GM18505 (cell line): ENCODE measurements around the gene NKAIN1.
A peak's percentile ranks its signal among the peaks of the same experiment; 100 is the strongest.

ENCODE experiments used
- ATAC-seq: cut with Tn5 transposase; IDR thresholded peaks from one replicate; pipeline ENCODE4 v1.9.1; 2021; ENCODE audit not compliant: unreplicated experiment
- POLR2A ChIP-seq: IDR thresholded peaks from 4 replicates; pipeline ENCODE4 v1.6.1; 2011; ENCODE audit warnings: borderline replicate concordance; ENCODE audit not compliant: insufficient read depth, insufficient read length; ENCODE audit errors: extremely low read depth

The NKAIN1 gene

DNA sequence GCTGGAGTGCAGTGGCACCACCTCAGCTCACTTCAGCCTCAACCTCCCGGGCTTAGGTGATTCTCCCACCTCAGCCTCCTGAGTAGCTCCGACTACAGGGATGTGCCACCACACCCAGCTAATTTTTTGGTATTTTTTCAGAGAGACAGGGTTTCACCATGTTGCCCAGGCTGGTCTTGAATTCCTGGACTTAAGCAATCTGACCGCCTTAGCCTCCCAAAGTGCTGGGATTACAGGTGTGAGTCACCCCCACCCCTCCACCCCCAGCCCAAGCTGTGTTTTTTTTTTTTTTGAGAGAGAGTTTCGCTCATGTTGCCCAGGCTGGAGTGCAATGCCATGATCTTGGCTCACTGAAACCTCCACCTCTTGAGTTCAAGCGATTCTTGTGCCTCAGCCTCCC, 75.4 kb downstream of the NKAIN1 start:
- TF ChIP-seq POLR2A = no peak
- ATAC-seq = no peak

DNA sequence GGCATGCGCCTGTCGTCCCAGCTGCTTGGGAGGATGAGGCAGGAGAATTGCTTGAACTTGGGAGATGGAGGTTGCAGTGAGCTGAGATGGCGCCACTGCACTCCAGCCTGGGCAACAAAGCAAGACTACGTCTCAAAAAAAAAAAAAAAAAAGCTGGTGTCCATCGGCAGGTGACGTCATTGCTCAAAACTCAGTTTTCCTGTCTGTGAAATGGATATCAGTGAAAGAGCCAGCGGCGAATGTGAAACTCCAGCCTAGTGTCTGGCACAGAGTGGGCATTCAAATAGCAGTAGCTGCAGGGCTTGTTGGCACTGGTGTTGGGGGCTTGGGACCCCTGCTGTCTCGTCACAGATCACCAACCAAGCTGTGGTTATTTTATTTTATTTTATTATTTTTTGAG, 75.8 kb downstream of the NKAIN1 start:
- no peak for ATAC-seq
- no peak for TF ChIP-seq POLR2A

DNA sequence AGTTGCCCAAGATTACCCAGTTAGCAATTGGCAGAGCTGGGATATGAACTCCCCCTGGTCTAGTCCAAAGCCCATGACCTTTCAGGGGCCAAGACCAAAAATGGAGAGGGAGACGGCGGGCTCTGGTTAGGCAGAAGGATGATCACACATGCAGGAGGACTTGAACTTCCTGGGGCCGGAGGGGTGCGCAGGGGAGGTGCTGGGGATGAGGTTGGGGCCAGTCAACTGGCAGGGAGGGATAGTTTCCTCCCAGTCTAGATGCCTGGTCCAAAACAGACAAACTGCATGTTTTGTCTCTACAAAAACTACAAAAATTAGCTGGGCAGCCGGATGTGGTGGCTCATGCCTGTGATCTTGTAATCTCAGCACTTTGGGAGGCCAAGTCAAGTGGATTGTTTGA, 78.1 kb downstream of the NKAIN1 start:
- TF ChIP-seq POLR2A = no peak
- ATAC-seq = no peak

DNA sequence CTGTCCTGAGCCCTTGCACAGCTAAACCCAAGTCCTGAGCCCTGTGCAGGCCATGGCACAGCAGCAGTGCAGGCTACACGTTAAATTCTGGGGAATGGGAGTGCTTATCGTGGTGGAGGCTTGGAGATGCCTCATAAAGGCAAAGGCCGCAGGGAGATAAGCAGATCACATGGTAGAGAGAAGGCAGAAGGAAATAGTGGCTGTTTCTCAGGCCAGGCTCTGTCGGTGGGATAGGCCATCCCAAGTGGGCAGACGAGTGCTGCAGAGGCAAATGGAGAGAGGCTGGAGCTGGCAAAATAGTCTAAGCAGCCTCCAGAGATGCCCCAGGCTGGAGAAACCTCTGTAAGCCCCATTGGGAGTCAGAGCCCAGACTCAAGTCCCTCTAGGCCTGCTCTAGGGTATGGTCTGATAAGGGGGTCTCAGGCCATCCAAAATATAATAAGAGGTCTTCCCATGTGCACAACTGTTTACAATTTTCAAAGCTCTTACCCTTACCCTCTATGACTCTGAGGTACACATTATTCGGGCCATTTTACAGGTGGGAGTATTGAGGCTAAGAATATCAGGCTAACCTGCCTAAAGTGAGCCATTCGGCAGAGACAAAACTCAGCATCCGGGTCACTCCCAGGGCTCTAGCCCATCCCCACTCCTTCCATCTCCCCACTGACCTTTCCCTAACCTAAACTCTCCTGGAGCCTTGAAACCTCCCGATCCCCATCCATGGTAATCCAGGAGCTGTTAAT, 79.6 kb downstream of the NKAIN1 start:
- no peak for ATAC-seq
- TF ChIP-seq POLR2A = no peak

DNA sequence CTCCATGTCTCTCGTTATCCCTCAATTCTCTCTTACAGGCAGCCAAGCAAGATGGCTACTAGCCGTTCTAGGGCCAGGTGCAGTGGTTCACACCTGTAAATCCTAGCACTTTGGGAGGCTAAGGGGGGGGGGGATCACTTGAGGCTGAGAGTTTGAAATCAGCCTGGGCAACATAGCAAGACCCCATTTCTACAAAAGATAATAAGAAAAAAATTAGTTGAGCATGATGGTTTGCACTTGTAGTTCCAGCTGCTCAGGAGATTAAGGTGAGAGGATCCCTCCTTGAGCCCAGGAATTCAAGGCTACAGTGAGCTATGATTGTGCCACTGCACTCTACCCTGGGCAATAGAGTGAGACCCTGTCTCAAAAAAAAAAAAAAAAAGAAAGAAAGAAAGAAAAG, 80.4 kb downstream of the NKAIN1 start:
- TF ChIP-seq POLR2A = no peak
- ATAC-seq = no peak

DNA sequence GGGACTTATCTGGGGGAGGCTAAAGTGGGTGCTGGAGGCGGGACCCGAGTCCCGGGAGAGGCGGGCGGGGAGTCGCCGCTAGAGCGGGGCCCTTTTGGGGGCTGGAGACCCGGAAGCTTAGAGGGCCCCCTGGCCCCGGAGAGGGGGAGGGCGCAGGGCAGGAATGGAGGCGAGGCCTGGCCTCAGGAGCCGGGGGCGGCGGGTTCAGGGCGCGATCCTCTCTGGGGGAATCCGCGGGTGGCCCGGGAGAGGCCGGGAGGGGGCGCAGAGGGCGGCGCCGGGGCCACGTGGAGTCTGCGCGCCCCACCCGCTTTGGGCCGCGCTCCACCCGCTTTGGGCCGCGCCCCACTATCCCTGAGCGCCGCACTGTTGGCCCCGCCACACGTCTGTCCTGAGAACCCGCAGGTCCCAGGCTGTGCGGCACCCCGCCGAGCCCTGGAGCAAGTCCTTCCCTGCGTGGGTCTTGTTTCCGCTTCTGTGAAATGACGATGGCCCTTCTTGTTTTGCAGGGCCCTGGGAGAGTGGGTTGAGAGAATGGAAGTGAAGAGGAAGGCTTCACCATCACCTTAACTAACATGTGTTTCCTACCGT, 84.4 kb downstream of the NKAIN1 start:
- peak; percentile 51 for ATAC-seq

DNA sequence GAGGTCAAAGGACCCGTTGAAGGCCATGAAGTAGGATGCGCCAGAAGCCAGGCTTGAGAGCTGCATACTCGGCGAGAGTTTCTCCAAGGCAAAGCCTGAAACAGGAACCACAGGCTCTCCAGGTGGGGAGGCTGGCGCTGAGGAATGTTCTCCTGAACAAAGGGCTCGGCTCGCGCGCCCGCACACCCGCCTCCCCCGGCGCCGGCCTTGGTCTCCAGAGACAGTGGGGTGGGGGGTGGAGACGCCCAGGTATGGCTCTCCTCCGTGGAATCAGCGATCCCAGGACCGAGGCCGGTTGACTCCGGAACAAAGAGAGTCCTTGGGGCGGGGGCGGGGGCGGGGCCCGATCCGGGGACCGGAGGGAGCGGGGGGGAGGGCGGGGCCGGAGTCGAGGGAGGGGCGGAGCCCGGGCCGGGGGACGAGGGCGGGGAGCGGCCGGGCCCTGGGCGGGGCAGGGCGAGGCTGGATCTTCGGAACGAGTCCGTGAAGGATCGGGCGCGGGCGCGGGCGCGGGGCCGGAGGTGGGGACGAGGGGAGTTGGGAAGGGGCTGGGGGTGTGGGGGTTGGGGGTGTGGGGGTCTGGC, 85.0 kb downstream of the NKAIN1 start:
- peak; percentile 15 for TF ChIP-seq POLR2A
- ATAC-seq = peak; percentile 48

More for the DNA sequence above, 84.4 kb downstream of the NKAIN1 start:
- no peak for TF ChIP-seq POLR2A

DNA sequence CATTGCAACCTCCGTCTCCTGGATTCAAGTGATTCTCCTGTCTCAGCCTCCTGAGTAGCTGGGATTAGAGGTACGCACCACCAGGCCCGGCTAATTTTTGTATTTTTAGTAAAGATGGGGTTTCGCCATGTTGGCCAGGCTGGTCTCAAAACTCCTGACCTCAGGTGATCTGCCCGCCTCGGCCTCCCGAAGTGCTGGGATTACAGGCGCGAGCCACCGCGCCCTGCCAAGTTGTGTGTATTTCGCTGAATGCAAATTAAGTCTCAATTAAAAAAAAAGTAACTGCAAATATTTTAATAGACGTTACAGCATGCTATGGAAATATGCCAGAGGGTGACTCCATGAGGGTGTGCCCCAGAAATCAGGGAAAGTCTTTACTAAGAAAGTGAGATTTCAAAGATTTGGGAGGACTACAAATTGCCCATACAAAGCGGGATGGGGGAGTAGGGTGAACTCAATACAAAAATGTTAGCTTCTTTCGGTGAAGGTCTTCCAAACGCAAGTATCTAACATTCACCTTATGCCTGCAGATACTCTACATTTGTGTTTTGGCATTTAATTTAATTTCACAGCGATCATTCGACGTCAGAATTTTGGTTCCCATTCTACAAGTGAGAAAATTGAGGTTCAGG, 85.6 kb downstream of the NKAIN1 start:
- no peak for ATAC-seq
- no peak for TF ChIP-seq POLR2A

DNA sequence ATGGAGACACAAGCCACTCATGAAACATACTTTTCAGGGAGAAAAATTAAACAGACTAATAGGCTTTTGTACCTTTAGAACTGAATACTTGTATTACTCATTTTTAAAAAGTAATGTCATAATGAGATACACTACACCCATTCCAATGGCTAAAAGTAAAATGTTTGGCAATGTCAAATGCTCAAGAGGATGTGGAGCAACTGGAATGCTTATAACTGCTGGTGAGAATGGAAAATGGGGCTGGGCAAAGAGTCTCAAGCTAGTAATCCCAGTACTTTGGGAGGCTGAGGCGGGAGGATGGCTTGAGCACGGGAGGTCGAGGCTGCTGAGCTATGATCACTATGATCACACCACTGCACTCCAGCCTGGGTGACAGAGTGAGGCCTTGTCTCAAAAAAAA, 86.3 kb downstream of the NKAIN1 start:
- no peak for ATAC-seq
- no peak for TF ChIP-seq POLR2A

DNA sequence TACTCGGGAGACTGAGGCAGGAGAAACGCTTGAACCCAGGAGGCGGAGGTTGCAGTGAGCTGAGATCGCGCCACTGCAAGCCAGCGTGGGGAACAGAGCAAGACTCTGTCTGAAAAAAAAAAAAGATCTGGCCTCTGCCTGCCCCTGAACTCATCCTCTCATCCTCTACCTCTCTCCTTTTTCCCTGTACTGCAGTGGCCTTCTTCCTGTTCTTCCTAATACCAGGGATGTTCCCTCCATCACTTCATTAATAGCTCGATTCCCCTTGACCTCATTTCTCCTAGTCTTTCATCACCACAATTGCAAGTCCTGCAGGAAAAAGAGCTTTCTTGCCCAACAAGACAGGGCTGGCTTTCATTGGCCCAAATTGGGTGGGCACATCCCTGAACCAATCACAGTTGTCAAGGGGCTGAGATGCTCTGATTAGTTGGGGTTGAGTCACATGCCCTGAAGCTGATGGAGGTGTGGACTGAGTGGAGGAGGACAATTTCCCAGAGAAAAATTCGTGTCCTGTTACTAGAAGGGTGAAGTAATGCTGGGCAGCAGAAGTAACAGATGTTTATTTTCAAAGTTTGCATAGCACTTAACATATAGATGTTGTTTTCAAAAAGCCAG, 87.4 kb downstream of the NKAIN1 start:
- no peak for TF ChIP-seq POLR2A
- ATAC-seq = no peak

DNA sequence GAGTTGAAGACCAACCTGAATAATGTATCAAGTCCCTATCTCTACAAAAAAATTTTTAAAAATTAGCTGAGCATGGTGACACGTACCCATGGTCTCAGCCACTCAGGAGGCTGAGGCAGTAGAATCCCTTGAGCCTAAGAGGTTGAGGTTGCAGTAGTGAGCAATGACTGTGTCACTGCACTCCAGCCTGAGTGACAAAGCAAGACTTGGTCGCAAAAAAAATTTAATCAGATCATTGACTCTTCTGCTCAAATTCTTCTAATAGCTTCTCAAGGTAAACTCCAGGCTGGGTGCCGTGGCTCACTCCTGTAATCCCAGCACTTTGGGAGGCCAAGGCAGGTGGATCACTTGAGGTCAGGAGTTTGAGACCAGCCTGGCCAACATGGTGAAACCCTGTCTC, 88.3 kb downstream of the NKAIN1 start:
- ATAC-seq = no peak
- no peak for TF ChIP-seq POLR2A

DNA sequence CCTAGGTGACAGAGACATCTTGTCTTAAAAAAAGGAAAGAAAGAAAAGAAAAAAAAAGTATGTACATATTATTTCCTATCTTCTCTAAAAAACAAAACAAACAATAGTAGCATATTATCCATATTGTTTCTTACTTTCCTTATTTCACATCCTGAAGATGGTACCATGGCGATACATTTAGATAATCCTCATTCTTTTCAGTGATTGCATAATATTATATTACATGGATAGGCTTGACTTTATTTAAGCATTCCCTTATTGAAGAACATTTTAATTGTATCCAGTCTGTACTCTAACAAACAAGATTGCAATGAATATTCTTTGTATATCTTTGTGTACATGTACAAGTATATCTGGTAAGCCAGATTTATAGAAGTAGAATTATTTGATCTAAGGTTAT, 91.3 kb downstream of the NKAIN1 start:
- TF ChIP-seq POLR2A = no peak
- ATAC-seq = no peak

DNA sequence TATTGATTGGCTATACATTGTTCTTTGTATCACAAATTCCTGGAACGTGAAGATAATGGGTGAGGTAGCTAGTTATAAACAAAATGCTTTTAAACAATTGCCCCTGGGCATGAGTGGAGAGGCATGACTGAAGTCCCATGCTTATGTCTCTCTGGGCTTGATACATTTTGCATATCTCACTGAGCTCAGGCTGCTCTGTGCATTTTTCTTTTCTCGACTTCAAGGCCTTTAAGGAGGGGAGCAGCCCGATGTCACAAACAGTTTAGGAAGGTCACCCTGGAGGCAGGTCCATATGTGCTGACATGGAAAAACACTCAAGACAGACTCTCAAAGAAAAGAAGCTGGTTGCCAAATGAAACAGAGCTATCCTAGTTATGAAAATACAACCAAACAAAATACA, 94.0 kb downstream of the NKAIN1 start:
- TF ChIP-seq POLR2A = no peak
- ATAC-seq = no peak
